Right renal pelvis (tissue), 4 donors: ENCODE results near the gene INTU. TPM values are rescaled to one million over a fixed set of nuclear protein-coding genes. Genes with fewer than 3 reads are reported as not detected.
"Not testable (repeated sequence)": the region's sequence is repeated elsewhere in the genome, so short reads cannot be mapped to it uniquely, and the experiment has no call there.

ENCODE experiments used
- DNase-seq, 4 donors: peaks; one replicate each; pipeline ENCODE4 v3.0.0-alpha.2; 2013; ENCODE audit warnings: low read depth in 4 of 4, low spot score in 3 of 4, missing footprints in 1 of 4
- polyA plus RNA-seq, 4 donors: library from polyadenylated mRNA; unstranded; fragments of 120-200 nt; gene quantifications; one replicate each; pipeline ENCODE4 v1.2.1, GENCODE V29; 2013; ENCODE audit not compliant: insufficient read length in 4 of 4

INTU gene
- polyA plus RNA-seq, 4 donors: 21.7 to 23.1 (median 22.2) TPM

- DNase-seq: no peak
These were observed 9.4 kb downstream of the INTU start for GRCh38 chr4:127642169-127642568.

GRCh38 chr4:127643791-127644190 is 11.0 kb downstream of the INTU start:
- no peak for DNase-seq

- DNase-seq: no peak
These were observed 15.3 kb downstream of the INTU start for GRCh38 chr4:127648061-127648460.

GRCh38 chr4:127655590-127655989 is 22.8 kb downstream of the INTU start:
- not testable (repeated sequence) for DNase-seq

GRCh38 chr4:127656047-127656680 is 23.4 kb downstream of the INTU start:
- DNase-seq: no peak

GRCh38 chr4:127660284-127660885 is 27.6 kb downstream of the INTU start:
- DNase-seq: no peak

- no peak for DNase-seq
These were observed 34.4 kb downstream of the INTU start for GRCh38 chr4:127667116-127667515.

GRCh38 chr4:127667772-127668171 is 35.0 kb downstream of the INTU start:
- DNase-seq: no peak

- no peak for DNase-seq
These were observed 36.0 kb downstream of the INTU start for GRCh38 chr4:127668770-127669169.

- DNase-seq: no peak
These were observed 36.9 kb downstream of the INTU start for GRCh38 chr4:127669691-127670090.

GRCh38 chr4:127672111-127672510 is 39.4 kb downstream of the INTU start:
- DNase-seq: no peak

GRCh38 chr4:127685292-127685691 is 52.5 kb downstream of the INTU start:
- no peak for DNase-seq

GRCh38 chr4:127686658-127687057 is 53.9 kb downstream of the INTU start:
- DNase-seq: no peak

GRCh38 chr4:127687580-127687979 is 54.8 kb downstream of the INTU start:
- DNase-seq: no peak

GRCh38 chr4:127698789-127699200 is 66.0 kb downstream of the INTU start:
- DNase-seq: no peak

- peak in 3 of 4 donors; percentile 11 to 19 (median 12) for DNase-seq
These were observed 76.2 kb downstream of the INTU start for GRCh38 chr4:127708985-127709384.

- no peak for DNase-seq
These were observed 76.7 kb downstream of the INTU start for GRCh38 chr4:127709456-127709855.

- DNase-seq: no peak
These were observed 97.6 kb downstream of the INTU start, which contains the start of gene SLC25A31 for GRCh38 chr4:127730142-127730913. TSS of gene SLC25A31 (plus strand) at chr4:127730400. CDS start at chr4:127730546, 146 bp downstream.

GRCh38 chr4:127731406-127731805 is 98.6 kb downstream of the INTU start:
- no peak for DNase-seq

GRCh38 chr4:127732623-127733328 is 100.0 kb downstream of the INTU start:
- peak; percentile 12 to 16 (median 14) for DNase-seq

- DNase-seq: no peak
These were observed 102.2 kb downstream of the INTU start for GRCh38 chr4:127734976-127735375.
